Stimulated activated CD8-positive, alpha-beta memory T cell treated with anti-CD3 and anti-CD28 coated beads, Interleukin-15, amount 100 ng/mL, for 24 hours (primary cell): ENCODE data around the gene ARHGAP15.

Experiments used
- DNase-seq: peaks from one replicate; pipeline ENCODE4 v3.0.0-alpha.2; 2020; ENCODE audit warnings: low read depth

The ARHGAP15 gene

GRCh38 chr2:143768991-143769390 is 639.8 kb downstream of the ARHGAP15 start:
- DNase-seq: no peak

GRCh38 chr2:143771939-143772338 is 642.7 kb downstream of the ARHGAP15 start:
- DNase-seq: no peak

GRCh38 chr2:143776526-143777297 is 647.5 kb downstream of the ARHGAP15 start:
- DNase-seq: no peak

- no peak for DNase-seq
Measured at GRCh38 chr2:143779021-143779420, 649.8 kb downstream of the ARHGAP15 start.

GRCh38 chr2:143786026-143786765 is 657.0 kb downstream of the ARHGAP15 start:
- DNase-seq: no peak

GRCh38 chr2:143787674-143788073 is 658.5 kb downstream of the ARHGAP15 start:
- no peak for DNase-seq

- DNase-seq: no peak
Measured at GRCh38 chr2:143792602-143793001, 663.4 kb downstream of the ARHGAP15 start.

GRCh38 chr2:143793381-143793780 is 664.2 kb downstream of the ARHGAP15 start:
- no peak for DNase-seq

GRCh38 chr2:143796051-143796450 is 666.8 kb downstream of the ARHGAP15 start:
- DNase-seq: no peak

GRCh38 chr2:143801561-143801960 is 672.3 kb downstream of the ARHGAP15 start:
- DNase-seq: no peak

- no peak for DNase-seq
Measured at GRCh38 chr2:143802242-143802641, 673.0 kb downstream of the ARHGAP15 start.

GRCh38 chr2:143802871-143803650 is 673.8 kb downstream of the ARHGAP15 start:
- no peak for DNase-seq

- DNase-seq: no peak
Measured at GRCh38 chr2:143803936-143804335, 674.7 kb downstream of the ARHGAP15 start.

- DNase-seq: no peak
Measured at GRCh38 chr2:143805666-143806065, 676.4 kb downstream of the ARHGAP15 start.

GRCh38 chr2:143807192-143807591 is 678.0 kb downstream of the ARHGAP15 start:
- no peak for DNase-seq

GRCh38 chr2:143807671-143808070 is 678.5 kb downstream of the ARHGAP15 start:
- DNase-seq: no peak

- no peak for DNase-seq
Measured at GRCh38 chr2:143808166-143808565, 678.9 kb downstream of the ARHGAP15 start.

- DNase-seq: no peak
Measured at GRCh38 chr2:143815082-143815481, 685.9 kb downstream of the ARHGAP15 start.

- DNase-seq: no peak
Measured at GRCh38 chr2:143816916-143817315, 687.7 kb downstream of the ARHGAP15 start.
